GM18867 (cell line): Measurements from ENCODE around the gene HSD17B1.

Experiments used
- ATAC-seq: cut with Tn5 transposase; IDR thresholded peaks from one replicate; pipeline ENCODE4 v1.9.1; 2021; ENCODE audit warnings: mild to moderate bottlenecking, moderate library complexity; ENCODE audit not compliant: unreplicated experiment

Gene HSD17B1

GRCh38 chr17:42596386-42596785 lies 43.7 kb downstream of the HSD17B1 start:
- no peak for ATAC-seq

- no peak for ATAC-seq
Measured at GRCh38 chr17:42598905-42599304, 46.2 kb downstream of the HSD17B1 start.

- ATAC-seq = no peak
Measured at GRCh38 chr17:42603318-42603717, 50.6 kb downstream of the HSD17B1 start.
